ENCODE results near the gene MSI2.
"Not testable (repeated sequence)": the region's sequence is repeated elsewhere in the genome, so short reads cannot be mapped to it uniquely, and the experiment has no call there.

MSI2 gene

DNA sequence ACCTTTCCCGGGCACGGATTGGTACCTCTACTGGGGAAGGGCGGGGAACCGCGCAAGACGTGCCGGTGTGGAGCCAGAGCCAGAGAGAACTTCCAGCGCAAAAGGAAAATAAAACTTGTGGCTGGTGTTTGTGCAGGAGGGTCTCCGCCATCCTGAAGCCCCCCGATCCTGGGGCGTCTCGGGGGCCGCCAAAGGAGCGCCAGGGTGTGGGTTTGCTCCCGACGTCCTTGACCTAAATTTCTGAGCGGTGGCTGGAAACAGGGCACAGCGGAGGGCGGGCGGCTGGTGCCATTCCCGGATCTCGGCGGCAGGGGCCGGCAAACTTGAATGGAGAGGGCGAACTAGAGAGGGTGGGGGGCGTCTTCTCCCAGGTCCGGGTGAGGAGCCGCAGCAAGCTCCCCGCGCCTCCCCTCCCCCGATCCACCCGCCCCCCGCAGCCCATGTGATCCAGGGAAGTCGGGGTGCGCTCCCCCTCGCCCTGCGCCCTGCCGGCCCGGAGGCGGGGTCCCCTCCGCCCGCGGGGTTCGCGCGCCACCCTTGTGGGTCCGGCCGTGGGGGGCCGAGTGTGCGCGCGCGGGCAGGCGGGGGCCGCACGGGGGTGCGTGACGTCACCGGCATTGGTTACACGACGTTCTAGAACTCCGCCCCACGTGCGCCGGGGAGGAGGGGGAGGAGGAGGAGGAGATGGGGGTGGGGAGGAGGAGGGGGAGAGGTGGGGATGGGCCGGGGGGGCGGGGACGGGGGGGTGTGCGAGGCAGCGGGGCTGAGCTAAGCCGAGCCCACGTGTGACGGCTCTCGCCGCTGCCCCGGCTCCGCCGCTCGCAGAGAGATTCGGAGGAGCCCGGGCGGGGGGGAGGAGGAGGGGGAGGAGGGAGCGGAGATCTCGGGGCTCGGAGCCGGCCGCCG is at the start of gene MSI2:
Gene MSI2, plus strand, starts transcription at position 748 of the 906 bp plus-strand sequence. CDS start 220 bp downstream, outside the sequence.
- Histone ChIP-seq H3K27me3 (ENCODE audit: control insufficient read depth, insufficient read depth, low read length) (no peaks in the 10 kb centered on the region), H3K4me3 (ENCODE audit: low read length) (peak within 1 kb of the TSS; percentile 88), H3K9me3 (ENCODE audit: control insufficient read depth, insufficient read depth, low read length) (no peaks in the 10 kb centered on the region), H3K27ac (ENCODE audit: low read length) (no peak within 1 kb of the TSS), H3K4me1 (ENCODE audit: control insufficient read depth, insufficient read depth, low read length) (peaks cover 3% of the 10 kb centered on the region; the same call in 1 of the 2 replicates), H3K36me3 (ENCODE audit: control insufficient read depth, insufficient read depth, low read length) (no peaks in the 10 kb centered on the region)
- no CpG with 5 or more reads among the region's 88 CpGs for WGBS (ENCODE audit: insufficient coverage, insufficient read length)
- DNase-seq (ENCODE audit: low read depth, low spot score): no peak

DNA sequence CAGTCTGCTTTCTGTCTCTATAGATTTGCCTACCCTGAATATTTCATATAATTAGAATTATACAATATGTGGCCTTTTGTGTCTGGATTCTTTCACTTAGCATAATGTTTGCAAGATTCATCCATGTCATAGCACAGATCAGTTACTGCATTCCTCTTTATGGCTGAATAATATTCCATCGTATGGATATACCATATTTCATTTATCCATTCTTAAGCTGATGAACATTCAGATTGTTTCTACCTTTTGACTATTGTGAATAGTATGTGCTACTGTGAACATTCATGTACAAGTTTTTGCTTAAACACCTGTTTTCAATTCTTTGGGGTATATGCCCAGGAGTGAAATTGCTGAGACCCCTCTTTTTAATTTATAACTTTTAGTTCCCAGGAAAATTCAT is 49.4 kb upstream of the MSI2 start:
- H3K27me3 ChIP-seq (ENCODE audit: control insufficient read depth, insufficient read depth, low read length): no peaks in the 10 kb centered on the region
- no peaks in the 10 kb centered on the region for H3K9me3 ChIP-seq (ENCODE audit: control insufficient read depth, insufficient read depth, low read length)
- H3K27ac ChIP-seq (ENCODE audit: low read length): no peak overlapping the region
- H3K4me3 ChIP-seq (ENCODE audit: low read length): no peak overlapping the region
- no CpG with 5 or more reads among the region's 1 CpG for WGBS (ENCODE audit: insufficient coverage, insufficient read length)
- no peaks in the 10 kb centered on the region for H3K4me1 ChIP-seq (ENCODE audit: control insufficient read depth, insufficient read depth, low read length)
- no peak for DNase-seq (ENCODE audit: low read depth, low spot score)
- no peaks in the 10 kb centered on the region for H3K36me3 ChIP-seq (ENCODE audit: control insufficient read depth, insufficient read depth, low read length)

DNA sequence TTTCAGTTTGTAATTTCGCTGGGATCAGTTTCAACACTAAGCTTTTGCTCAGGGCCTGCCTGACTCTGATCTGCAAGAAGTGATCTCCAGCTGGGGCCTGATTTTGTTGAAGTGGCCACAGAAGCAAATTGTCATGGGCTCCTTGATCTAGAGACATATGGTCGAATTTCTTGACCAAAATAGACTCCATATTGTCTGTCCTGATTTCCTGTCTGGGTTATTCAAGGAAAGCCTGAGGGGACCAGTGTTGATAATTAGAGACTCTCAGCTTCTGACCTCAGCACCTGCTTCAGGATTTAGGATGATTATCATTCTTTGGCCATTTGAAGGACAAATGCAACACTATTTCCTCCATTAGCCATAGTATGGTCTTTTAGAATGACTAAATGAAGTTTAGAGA is 48.9 kb upstream of the MSI2 start:
- Histone ChIP-seq H3K9me3 (ENCODE audit: control insufficient read depth, insufficient read depth, low read length) (no peaks in the 10 kb centered on the region), H3K4me3 (ENCODE audit: low read length) (no peak overlapping the region), H3K27me3 (ENCODE audit: control insufficient read depth, insufficient read depth, low read length) (no peaks in the 10 kb centered on the region), H3K27ac (ENCODE audit: low read length) (no peak overlapping the region), H3K36me3 (ENCODE audit: control insufficient read depth, insufficient read depth, low read length) (no peaks in the 10 kb centered on the region), H3K4me1 (ENCODE audit: control insufficient read depth, insufficient read depth, low read length) (no peaks in the 10 kb centered on the region)
- DNase-seq (ENCODE audit: low read depth, low spot score): no peak
- WGBS (ENCODE audit: insufficient coverage, insufficient read length): no CpG with 5 or more reads among the region's 2 CpGs

DNA sequence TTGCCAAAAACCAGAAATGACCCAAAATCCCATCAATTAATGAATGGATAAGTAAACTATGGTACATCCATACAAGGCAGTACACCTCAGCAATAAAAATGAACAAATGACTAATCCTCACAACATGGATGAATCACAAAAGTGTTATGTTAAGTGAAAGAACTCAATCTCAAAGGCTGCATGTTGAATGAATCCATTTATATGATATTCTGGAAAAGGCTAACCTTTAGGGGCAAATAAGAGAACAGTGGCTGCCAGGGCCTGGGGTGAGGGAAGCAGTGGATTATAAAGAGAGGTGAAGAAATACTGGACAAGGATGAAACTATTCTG is 46.1 kb upstream of the MSI2 start:
- H3K27ac ChIP-seq (ENCODE audit: low read length): no peak overlapping the region
- H3K36me3 ChIP-seq (ENCODE audit: control insufficient read depth, insufficient read depth, low read length): no peaks in the 10 kb centered on the region
- no peaks in the 10 kb centered on the region for H3K9me3 ChIP-seq (ENCODE audit: control insufficient read depth, insufficient read depth, low read length)
- no peaks in the 10 kb centered on the region for H3K27me3 ChIP-seq (ENCODE audit: control insufficient read depth, insufficient read depth, low read length)
- no peak for DNase-seq (ENCODE audit: low read depth, low spot score)
- no peak overlapping the region for H3K4me3 ChIP-seq (ENCODE audit: low read length)
- no peaks in the 10 kb centered on the region for H3K4me1 ChIP-seq (ENCODE audit: control insufficient read depth, insufficient read depth, low read length)

DNA sequence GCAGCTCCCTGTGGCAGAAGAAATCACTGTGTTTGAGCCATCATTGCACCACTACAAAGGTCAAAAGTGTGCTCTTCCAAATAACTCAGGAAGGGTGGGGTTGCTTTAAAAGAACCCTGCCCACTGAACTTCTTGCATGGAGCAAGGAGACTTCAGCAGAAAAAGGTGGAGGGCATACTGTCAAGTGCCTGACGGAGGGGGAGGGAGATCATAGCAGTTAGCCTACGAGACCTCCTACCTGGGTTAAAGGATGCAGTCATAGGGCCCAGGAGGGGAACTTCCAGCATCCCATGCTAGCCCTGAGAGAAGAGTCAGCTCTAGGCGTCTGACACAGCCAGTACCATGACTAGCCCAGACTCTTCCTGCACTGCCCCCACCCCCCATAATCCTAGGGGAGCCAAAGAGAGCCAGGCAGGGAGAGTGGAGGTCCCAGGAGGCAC is 45.3 kb upstream of the MSI2 start:
- no peak overlapping the region for H3K27ac ChIP-seq (ENCODE audit: low read length)
- no peak for DNase-seq (ENCODE audit: low read depth, low spot score)
- no peaks in the 10 kb centered on the region for H3K27me3 ChIP-seq (ENCODE audit: control insufficient read depth, insufficient read depth, low read length)
- no peak overlapping the region for H3K4me3 ChIP-seq (ENCODE audit: low read length)
- H3K4me1 ChIP-seq (ENCODE audit: control insufficient read depth, insufficient read depth, low read length): no peaks in the 10 kb centered on the region
- WGBS (ENCODE audit: insufficient coverage, insufficient read length): no CpG with 5 or more reads among the region's 3 CpGs
- no peaks in the 10 kb centered on the region for H3K9me3 ChIP-seq (ENCODE audit: control insufficient read depth, insufficient read depth, low read length)
- no peaks in the 10 kb centered on the region for H3K36me3 ChIP-seq (ENCODE audit: control insufficient read depth, insufficient read depth, low read length)

DNA sequence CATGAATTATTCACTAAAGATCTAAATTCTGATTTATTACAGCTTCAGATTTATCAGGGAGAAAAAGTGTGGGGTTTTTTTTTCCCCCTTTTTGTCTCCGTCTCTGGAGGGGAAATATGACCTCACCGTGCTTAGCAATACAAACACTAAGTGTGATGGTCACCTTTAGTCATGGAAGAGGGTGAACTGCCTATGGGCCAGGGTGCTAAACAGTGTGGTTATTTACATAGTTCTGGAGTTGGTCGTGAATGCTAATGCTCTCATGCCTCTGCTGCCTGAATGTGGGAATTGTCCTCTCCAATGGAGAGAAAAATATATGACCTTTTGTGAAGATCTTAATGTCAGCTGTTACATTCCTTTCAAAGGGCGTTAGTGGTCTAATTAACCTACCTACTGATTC is 44.8 kb upstream of the MSI2 start:
- Histone ChIP-seq H3K27me3 (ENCODE audit: control insufficient read depth, insufficient read depth, low read length) (no peaks in the 10 kb centered on the region), H3K4me1 (ENCODE audit: control insufficient read depth, insufficient read depth, low read length) (no peaks in the 10 kb centered on the region), H3K4me3 (ENCODE audit: low read length) (no peak overlapping the region), H3K27ac (ENCODE audit: low read length) (no peak overlapping the region), H3K36me3 (ENCODE audit: control insufficient read depth, insufficient read depth, low read length) (no peaks in the 10 kb centered on the region), H3K9me3 (ENCODE audit: control insufficient read depth, insufficient read depth, low read length) (no peaks in the 10 kb centered on the region)
- WGBS (ENCODE audit: insufficient coverage, insufficient read length): no CpG with 5 or more reads among the region's 4 CpGs
- no peak for DNase-seq (ENCODE audit: low read depth, low spot score)

DNA sequence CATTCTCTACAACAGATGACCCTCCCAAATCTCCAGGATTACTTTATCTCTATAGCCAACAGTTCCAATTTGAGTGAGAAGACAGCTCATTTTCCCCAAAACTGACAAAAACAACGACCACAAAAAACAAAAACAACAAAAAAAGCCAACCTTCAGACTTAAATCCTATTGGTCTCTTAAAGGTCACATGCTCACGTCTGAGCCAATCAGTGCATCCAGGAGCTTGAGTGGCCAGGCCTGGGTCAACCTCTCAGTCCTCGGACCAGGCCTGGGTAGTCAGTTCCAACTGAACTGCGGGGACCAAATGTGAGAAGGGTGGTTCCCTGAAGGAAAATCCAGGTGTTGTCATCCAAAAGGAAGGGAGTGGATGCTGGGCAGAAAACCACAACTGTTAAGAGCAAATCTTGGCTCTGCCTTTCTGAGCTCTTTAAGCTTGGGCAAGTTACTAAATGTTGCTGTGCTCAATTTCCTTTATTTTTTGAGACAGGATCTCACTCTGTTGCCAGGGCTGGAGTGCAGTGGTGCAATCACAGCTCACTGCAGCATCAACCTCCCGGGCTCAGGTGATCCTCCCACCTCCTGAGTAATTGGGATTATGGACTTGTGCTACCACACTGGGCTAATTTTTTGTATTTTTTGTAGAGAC is 43.0 kb upstream of the MSI2 start:
- DNase-seq (ENCODE audit: low read depth, low spot score): no peak
- H3K9me3 ChIP-seq (ENCODE audit: control insufficient read depth, insufficient read depth, low read length): no peaks in the 10 kb centered on the region
- H3K4me1 ChIP-seq (ENCODE audit: control insufficient read depth, insufficient read depth, low read length): no peaks in the 10 kb centered on the region
- no peaks in the 10 kb centered on the region for H3K27me3 ChIP-seq (ENCODE audit: control insufficient read depth, insufficient read depth, low read length)
- H3K27ac ChIP-seq (ENCODE audit: low read length): no peak overlapping the region
- no peak overlapping the region for H3K4me3 ChIP-seq (ENCODE audit: low read length)
- H3K36me3 ChIP-seq (ENCODE audit: control insufficient read depth, insufficient read depth, low read length): no peaks in the 10 kb centered on the region
- 100% methylated on average over 1 of the region's 5 CpGs for WGBS (ENCODE audit: insufficient coverage, insufficient read length)

DNA sequence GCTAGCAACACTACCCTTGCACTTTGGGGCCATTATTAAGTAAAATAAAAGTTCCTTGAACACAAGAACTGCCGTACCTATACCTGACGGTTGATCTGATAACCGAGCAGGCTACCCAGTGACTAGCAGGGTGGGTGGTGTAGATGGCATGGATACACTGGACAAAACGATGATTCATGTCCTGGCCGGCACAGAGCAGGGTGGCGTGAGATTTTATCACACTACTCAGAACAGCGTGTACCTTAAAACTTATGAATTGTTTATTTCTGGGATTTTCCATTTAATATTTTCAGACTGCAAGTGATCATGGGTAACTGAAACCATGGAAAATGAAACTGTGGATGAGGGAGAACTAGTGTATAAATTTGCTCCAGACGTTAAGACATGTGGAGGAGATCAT is 41.0 kb upstream of the MSI2 start:
- H3K4me1 ChIP-seq (ENCODE audit: control insufficient read depth, insufficient read depth, low read length): no peaks in the 10 kb centered on the region
- H3K4me3 ChIP-seq (ENCODE audit: low read length): no peak overlapping the region
- no peaks in the 10 kb centered on the region for H3K36me3 ChIP-seq (ENCODE audit: control insufficient read depth, insufficient read depth, low read length)
- H3K9me3 ChIP-seq (ENCODE audit: control insufficient read depth, insufficient read depth, low read length): no peaks in the 10 kb centered on the region
- no peak for DNase-seq (ENCODE audit: low read depth, low spot score)
- WGBS (ENCODE audit: insufficient coverage, insufficient read length): no CpG with 5 or more reads among the region's 8 CpGs
- H3K27ac ChIP-seq (ENCODE audit: low read length): no peak overlapping the region
- H3K27me3 ChIP-seq (ENCODE audit: control insufficient read depth, insufficient read depth, low read length): no peaks in the 10 kb centered on the region

DNA sequence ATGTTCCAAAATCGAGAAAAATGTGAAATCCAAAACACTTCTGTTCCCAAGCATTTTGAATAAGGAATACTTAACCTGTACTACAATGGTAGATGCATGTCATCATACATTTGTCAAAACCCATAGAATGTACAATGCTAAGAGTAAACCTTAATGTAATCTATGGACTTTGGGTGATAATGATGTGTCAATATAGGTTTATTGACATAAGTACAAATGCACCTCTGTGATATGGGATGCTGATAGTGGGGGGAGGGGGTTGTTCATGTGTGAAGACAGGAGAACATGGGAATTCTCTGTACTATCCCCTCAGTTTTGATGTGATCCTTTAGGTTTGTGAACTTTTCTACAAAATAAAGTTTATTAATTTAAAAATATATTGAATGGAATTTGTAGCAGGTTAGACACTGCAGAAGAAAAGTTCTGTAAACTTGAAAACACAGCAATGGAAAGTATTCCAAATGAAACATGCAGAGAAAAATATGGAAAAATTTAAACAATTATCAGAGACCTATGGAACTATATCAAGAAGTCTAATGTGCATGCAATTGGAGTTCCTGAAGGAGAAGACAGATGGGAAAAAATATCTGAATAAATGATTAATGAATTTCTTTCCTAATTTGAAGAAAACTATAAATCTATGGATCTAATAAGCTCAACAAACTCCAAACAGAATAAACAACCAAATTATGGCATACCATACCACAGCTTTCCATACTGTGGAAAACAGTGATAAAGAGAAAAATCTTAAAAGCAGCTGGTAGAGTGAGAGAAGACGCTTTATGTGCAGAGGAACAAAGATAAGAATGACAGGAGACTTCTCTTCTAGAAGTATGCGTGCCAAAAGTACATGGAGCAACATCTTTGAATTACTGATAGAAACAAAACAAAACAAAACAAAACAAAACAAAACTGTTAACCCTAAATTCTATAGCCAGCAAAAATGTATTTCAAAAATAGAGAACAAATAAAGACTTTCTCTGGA is 34.7 kb upstream of the MSI2 start:
- Histone ChIP-seq H3K4me1 (ENCODE audit: control insufficient read depth, insufficient read depth, low read length) (no peaks in the 10 kb centered on the region), H3K4me3 (ENCODE audit: low read length) (no peak overlapping the region), H3K27ac (ENCODE audit: low read length) (no peak overlapping the region), H3K27me3 (ENCODE audit: control insufficient read depth, insufficient read depth, low read length) (no peaks in the 10 kb centered on the region), H3K9me3 (ENCODE audit: control insufficient read depth, insufficient read depth, low read length) (no peaks in the 10 kb centered on the region), H3K36me3 (ENCODE audit: control insufficient read depth, insufficient read depth, low read length) (no peaks in the 10 kb centered on the region)
- no peak for DNase-seq (ENCODE audit: low read depth, low spot score)
- WGBS (ENCODE audit: insufficient coverage, insufficient read length): no CpG with 5 or more reads among the region's 3 CpGs

DNA sequence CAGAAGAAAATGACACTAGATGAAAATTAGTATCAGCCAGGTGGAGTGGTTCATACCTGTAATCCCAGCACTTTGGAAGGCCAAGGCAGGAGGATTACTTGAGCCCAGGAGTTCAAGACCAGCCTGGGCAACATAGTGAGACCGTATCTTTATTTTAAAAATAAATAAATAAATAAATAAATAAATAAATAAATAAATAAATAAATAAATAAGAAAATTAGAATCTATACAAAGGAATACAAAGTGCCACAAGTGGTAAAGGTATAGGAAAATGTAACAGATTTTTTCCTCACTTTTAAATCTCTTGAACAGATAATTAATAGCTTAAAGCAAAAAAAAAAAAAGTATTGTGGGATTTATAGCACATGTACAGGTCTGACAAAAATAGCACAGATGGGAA is 33.9 kb upstream of the MSI2 start:
- no CpG with 5 or more reads among the region's 1 CpG for WGBS (ENCODE audit: insufficient coverage, insufficient read length)
- DNase-seq (ENCODE audit: low read depth, low spot score); H3K27me3 ChIP-seq (ENCODE audit: control insufficient read depth, insufficient read depth, low read length); H3K36me3 ChIP-seq (ENCODE audit: control insufficient read depth, insufficient read depth, low read length); H3K4me3 ChIP-seq (ENCODE audit: low read length); H3K4me1 ChIP-seq (ENCODE audit: control insufficient read depth, insufficient read depth, low read length); H3K27ac ChIP-seq (ENCODE audit: low read length); H3K9me3 ChIP-seq (ENCODE audit: control insufficient read depth, insufficient read depth, low read length): not testable (repeated sequence)
